HG03196 (cell line): Measurements from ENCODE around the gene XIRP2.

Experiments
- ATAC-seq: cut with Tn5 transposase; IDR thresholded peaks from one replicate; pipeline ENCODE4 v1.9.1; 2021; ENCODE audit not compliant: unreplicated experiment

XIRP2 gene

DNA sequence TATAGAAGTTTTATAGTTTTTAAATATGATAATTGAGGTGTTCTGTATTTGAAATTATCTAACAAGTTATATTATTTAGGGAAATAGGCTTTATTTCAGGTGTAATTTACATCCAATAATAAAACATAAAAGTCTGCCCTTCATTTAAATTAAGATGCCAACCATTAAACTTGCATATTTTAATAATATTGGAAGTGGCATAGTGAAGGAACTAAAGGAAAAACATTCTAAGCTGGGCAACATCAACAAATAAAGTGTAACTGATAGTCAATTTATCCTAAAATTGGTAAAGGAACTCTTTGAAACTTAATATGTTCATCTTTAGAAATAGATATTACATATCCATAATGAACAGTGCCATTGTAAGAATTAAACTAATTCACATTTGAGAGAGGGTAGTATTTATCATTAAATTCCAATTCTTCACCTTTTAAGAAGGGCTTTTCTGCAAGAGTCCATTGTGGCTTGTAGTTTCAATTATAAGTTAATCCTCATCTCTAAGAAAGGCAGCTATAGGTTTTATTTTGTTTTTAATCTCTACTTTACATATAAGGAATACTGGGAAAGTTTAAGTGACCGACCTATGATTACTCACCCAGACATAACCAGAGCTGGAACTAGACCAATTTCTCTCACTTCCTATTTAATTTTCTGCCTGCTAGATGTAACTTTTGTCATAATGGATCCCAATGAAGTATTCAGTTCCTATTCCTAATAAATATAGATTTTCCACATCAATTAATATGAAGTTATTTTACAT, 401.6 kb downstream of the XIRP2 start:
- no peak for ATAC-seq

DNA sequence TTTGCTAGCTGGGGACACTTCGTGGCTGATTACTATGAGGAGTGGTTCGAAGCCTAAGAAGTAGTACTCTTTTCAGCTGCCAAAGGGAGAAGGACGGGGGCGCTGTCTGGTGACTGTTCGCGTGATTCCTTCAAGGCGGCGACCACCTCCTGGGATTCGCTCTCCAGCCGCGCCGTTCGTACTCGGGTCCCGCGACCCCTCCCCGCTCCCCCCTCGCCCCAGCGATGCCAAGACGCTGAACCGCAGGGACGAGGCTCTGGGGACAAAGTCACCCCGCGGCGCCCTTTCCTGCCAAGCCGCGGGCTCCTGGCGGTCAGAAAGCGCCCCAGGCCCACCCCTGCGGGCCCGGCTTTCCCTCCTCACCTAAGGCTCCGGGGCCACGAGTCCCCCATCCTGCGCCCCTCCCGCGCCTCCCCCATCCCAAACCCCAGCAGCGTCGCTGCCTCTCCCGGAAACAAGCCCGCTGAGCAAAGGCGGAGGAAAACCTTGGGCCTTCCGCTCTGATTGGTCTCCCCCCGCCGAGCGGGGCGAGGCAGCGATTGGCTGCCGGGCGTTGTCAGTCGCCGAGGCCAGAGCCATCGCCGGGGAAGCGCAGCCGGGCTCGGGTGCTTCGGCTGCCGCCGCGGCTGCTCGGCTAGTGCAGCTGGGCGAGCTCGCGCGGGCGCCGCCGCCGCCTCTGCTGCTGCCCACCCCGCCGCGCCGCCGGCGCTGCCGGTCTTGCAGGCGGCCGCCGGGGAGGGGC, 404.3 kb downstream of the XIRP2 start, which contains the start of gene B3GALT1:
Gene B3GALT1 (plus strand): TSS at position 572 of the 742 bp plus-strand sequence.
- peak; percentile 100 for ATAC-seq

GRCh38 chr2:167293172-167293781, 405.0 kb downstream of the XIRP2 start:
- ATAC-seq = no peak

GRCh38 chr2:167293943-167294775, 405.9 kb downstream of the XIRP2 start:
- no peak for ATAC-seq

- ATAC-seq = no peak
Observed at GRCh38 chr2:167294776-167295140, 406.5 kb downstream of the XIRP2 start.

- no peak for ATAC-seq
Observed at GRCh38 chr2:167297292-167297691, 409.0 kb downstream of the XIRP2 start.

DNA sequence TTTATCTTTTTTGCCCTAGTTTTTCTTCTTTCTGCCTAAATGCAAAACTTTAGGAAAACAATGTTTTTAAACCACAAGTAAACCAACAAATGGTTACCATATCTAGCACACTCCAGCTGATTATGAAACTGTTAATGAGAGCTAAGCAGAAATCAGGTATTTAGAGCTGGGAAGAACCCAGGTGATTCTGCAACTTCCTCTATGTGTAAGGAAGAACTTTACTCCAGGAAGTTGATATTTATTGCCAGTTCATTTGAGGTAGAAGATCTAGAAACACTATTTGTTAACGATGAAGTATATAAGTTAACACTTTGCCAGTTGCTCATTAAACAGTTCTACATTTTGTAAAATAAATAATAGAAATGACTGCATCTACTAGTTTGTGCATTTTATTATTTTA, 409.7 kb downstream of the XIRP2 start:
- no peak for ATAC-seq
